Measurements from ENCODE around the gene WDPCP.

- TF ChIP-seq, protein P1, sequence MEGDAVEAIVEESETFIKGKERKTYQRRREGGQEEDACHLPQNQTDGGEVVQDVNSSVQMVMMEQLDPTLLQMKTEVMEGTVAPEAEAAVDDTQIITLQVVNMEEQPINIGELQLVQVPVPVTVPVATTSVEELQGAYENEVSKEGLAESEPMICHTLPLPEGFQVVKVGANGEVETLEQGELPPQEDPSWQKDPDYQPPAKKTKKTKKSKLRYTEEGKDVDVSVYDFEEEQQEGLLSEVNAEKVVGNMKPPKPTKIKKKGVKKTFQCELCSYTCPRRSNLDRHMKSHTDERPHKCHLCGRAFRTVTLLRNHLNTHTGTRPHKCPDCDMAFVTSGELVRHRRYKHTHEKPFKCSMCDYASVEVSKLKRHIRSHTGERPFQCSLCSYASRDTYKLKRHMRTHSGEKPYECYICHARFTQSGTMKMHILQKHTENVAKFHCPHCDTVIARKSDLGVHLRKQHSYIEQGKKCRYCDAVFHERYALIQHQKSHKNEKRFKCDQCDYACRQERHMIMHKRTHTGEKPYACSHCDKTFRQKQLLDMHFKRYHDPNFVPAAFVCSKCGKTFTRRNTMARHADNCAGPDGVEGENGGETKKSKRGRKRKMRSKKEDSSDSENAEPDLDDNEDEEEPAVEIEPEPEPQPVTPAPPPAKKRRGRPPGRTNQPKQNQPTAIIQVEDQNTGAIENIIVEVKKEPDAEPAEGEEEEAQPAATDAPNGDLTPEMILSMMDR (IDR thresholded peaks at IDR 0.05) = no peak
- no peak for TF ChIP-seq POLR2A (IDR thresholded peaks at IDR 0.05)
These were observed 244.7 kb downstream of the WDPCP start for GRCh38 chr2:63343397-63344109.

Measured in gastroesophageal sphincter (tissue), 3 donors.